DMS153 treated with DMSO at 0.1 percent for 48 hours (cell line): ENCODE measurements around the gene VDAC2.
"Not testable (repeated sequence)": the region's sequence is repeated elsewhere in the genome, so short reads cannot be mapped to it uniquely, and the experiment has no call there.

ENCODE experiments used
- DNase-seq: peaks from one replicate; lab custom pipeline; 2025; ENCODE audit not compliant: unreplicated experiment; lab: John Stamatoyannopoulos, UW

VDAC2 gene

DNA sequence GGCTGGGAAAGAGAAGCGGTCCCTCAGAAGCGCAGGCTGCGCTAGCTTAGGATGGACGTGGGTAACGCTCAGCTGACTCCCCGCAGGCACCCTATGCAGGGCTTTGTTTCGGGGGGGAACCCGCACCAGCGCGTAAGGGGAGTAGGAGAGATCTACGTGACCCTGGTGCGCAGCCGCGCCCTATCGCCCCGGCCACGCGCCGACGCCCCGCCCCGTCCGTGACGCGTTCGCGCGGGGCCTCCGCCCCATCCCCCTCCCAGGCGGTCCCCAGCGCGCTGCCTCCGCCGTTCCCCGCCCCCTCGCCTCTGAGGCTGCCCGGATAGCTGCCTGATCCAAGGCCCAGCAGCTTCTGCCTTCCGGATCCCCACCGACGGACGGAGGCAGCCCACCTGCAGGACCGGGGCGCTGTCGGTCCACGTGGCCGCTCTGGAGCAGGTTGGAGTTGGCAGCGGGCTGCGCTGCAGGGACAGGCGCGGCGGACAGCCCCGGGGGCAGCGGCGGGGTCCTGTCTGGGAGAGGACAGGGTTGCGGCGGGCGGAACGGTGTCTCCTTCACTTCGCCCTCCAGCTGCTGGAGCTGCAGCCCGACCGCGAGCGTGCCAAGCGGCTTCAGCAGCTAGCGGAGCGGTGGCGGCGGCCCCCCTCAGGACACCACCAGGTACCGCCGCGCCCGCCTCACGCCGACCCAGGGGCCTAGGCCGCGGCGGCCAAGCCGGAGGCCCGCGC is at the start of gene VDAC2:
TSS of gene VDAC2 (plus strand) at position 515 of the 725 bp plus-strand sequence. CDS start 363 bp downstream, outside the sequence.
- DNase-seq: peak; percentile 88

DNA sequence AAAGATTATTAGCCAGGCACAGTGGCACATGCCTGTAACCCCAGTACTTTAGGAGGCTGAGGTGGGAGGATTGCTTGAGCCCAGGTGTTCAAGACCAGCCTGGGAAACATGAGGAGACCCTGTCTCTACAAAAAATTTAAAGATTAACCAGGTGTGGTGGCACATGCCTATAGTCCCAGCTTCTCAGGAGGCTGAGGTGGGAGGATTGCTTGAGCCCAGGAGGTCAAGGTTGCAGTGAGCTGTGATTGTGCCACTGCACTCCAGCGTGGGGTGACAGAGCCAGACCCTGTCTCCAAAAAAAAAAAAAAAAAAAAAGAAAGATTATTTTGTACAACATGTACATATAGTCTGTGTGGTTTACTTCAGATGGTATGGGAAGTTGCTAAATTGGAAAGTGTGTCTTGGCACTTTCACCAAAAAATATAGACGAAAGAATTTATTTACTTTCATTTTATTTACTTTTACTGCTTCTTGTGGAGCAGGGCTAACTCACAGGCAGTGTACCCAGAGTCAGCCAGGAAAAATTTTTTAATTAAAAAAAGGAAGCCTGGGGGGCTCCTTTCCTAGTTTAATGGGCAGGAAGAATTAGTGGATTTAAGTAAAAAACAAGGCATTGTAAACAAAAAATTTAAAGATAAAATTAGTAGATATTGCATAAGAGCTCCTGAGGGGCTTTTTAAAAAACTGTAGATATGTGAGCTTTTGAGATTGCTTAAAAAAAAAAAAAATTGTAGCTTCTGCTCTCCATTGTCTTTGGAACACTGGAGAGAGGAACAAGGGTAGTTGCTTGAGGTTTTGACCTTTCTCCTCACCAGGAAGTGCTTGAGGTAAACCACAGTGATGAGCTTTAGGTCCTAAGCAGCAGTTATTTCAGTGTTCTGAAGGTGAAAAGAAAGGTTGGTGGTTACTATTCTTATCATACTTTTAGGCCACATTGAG is 44.6 kb upstream of the VDAC2 start:
- no peak for DNase-seq

DNA sequence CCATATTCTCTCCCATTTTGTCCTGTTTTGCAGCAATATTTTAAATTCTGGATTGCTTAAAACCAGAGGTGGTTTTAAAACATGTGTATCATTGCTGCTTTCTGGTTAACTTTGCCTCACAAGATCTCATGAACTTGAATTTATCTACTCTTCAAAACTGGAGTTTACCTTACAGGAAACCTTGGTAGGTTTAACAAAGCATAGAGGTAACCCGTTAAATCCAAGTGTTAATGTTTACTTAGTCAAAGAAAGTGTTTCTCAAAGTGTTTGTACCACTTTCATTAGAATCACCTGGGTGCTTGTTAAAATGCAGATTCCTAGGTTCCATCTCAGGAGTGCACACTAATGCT is 44.0 kb upstream of the VDAC2 start:
- no peak for DNase-seq

DNA sequence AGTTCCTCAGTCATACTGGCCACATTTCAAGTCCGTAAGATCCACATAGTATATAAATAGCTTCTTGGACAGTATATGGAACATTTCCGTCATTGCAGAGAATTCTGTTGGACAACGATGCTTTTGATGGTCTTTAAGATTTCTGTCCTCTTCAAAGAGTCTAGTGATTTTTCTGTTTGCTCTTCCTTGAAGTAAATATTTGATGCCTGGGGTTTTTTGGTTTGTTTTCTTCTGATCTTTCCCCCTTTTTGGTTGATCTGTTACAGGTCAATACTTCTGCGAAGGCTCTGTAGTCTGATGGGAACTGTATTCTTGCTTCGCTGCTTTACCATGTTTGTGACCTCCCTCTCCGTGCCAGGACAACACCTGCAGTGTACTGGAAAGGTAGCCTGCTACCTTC is 42.3 kb upstream of the VDAC2 start:
- DNase-seq: no peak

DNA sequence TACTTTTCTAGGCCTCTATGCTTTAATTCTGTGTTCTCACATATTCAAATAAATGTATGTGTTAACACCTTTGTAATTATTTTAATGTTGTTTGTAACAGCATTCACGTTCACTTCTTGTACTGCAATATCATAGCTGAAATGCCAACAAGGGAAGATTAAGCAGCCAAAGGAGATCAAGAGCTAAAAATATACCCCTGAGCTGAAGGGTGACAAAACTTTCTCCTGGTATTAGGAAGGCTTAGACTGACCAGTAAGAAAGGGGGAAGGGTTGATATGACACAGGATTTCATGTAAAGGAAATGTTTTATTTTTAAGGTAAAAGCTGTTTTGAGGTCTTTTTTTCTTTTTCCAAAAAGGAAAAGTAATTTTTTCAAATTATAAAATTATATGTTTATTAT is 40.4 kb upstream of the VDAC2 start:
- no peak for DNase-seq

DNA sequence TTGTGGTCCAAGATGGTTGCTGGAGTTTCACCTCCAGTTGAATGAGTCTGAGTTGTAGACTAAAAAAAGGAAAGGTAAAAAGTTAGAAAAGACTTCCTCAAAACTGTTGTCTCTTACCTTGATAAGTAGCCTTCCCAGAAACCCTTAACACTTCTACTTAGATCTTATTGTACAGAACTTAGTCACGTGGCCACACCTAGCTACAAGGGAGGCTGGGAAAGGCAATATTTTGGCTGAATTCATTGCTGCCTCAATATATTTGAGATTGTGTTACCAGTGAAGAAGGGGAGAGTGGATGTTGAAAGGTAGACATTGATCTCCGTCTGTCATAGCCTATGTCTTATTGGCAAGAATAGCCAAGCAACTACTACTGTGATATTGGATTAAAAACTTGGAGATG is 35.5 kb upstream of the VDAC2 start:
- DNase-seq: no peak

GRCh38 chr10:75176046-75176445 is 34.5 kb upstream of the VDAC2 start:
- DNase-seq: no peak

- DNase-seq: no peak
Measured at GRCh38 chr10:75176736-75177135, 33.9 kb upstream of the VDAC2 start.

- DNase-seq: no peak
Measured at GRCh38 chr10:75179657-75180177, 30.9 kb upstream of the VDAC2 start.

GRCh38 chr10:75180592-75180991 is 30.0 kb upstream of the VDAC2 start:
- DNase-seq: no peak

DNA sequence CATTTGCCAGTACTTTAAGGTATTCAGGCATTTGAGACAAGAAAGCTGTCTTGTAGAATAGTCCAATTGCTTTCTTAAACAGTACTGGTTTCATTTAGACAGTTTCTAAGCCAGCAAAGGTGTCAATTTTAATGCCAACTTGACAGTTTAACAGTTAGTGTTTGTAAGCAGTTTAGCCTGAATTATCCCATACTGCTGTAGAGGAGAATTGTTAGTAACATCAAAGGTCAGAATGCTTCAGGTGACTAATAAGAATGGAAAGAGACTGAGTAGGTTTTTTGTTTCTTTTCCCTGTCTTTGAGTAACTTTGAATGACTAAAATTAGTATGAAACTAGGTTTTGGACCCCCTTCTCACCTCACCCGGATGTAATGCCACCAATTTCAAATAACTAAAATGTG is 29.5 kb upstream of the VDAC2 start:
- no peak for DNase-seq

DNA sequence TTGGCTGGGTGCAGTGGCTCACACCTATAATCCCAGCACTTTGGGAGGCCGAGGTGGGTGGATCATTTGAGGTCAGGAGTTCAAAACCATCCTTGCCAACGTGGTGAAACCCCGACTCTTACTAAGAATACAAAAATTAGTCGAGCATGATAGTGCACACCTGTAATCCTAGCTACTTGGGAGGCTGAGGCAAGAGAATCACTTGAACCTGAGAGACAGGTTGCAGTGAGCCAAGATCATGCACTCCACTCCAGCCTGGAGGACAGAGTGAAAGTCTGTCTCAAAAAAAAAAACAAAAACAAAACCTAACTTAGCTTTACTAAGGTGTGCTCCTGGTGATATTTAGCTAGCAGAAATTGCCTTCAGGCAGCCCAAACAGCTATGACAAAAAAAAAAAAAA is 24.3 kb upstream of the VDAC2 start:
- DNase-seq: no peak

GRCh38 chr10:75187961-75188426 is 22.6 kb upstream of the VDAC2 start:
- no peak for DNase-seq

DNA sequence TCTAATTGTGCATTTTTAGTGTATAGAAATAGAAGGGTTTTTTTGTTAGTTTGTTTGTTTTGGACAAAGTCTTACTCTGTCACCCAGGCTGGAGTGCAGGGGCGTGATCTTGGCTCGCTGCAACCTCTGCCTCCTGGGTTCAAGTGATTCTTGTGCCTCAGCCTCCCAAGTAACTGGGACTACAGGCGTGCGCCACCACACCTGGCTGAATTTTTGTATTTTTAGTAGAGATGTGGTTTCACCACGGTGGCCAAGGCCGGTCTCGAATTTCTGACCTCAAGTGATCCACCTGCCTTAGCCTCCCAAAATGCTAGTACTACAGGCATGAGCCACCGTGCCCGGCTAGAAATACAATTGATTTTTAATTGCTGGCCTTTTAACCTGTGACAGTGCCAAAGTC is 22.1 kb upstream of the VDAC2 start:
- not testable (repeated sequence) for DNase-seq

DNA sequence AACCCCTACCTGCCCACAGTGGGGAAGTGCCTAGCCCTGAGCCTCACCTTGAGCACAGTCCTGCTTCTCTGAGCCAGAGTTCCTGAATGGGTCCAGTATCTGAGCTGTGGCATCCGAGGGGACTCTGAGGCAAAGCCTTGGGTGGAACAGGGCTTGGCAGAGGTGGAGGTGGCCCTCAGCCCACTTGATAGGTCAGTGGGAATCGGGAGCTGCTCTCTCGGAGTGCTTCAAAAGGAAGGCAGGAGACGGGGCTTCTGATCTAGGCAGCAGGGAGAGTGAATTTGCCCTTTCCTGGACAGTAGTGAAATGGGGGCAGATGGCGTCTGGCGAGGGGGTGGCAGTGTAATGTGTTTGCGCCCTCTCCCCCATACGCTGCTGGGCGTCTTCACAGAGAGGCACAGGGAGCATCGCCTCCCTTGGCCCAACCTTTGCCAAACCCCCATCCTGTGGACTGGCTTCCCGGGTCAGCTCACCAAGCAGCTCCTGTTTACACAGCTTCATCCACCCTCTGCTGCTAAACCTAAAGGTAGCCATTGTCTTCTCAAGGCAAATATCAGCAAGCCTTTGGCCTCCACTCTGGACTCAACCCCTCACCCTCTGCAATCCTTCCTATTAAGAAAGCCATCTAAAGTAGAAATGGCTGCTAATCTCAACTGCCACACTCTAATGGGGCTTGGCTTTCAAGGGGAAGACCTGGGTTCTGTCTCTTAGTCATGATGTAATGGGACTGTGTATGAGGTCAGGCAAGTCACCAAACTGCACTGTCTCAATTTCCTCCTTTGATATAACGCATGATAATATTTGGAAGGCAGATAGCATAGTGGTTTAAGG is 21.1 kb upstream of the VDAC2 start:
- DNase-seq: no peak

DNA sequence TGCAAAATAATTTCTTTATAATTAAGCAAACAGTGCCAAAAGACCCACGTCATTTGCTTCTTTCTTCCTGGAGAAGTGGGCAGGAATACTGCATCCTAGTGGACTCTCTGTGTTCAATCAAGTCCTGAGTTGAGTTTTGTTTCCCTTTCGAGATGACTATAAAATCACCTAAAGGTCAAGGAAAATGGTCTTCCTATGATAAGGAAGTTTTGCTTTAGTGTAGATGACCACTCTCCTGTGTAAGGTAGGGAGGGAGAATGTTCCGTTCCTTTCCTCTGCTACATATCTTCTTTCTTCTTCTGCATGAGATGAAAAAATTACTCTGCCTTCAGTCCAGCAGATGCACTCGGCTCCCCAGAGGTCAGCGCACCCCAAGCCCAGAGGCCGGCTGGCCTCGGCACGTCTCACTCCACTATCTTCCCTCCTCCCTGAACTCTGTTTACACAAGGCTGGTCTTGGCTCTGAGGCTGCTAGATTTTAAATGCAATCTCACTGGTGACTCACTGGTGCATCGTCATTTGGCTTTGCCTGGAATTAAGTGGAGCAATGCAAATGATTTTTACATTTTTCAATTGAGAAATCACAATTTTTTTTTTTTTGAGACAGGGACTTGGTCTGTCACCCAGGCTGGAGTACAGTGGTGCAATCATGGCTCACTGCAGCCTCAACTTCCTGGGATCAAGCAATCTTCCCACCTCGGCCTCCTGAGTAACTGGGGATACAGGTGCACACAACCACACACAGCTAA is 18.6 kb upstream of the VDAC2 start:
- DNase-seq: no peak

DNA sequence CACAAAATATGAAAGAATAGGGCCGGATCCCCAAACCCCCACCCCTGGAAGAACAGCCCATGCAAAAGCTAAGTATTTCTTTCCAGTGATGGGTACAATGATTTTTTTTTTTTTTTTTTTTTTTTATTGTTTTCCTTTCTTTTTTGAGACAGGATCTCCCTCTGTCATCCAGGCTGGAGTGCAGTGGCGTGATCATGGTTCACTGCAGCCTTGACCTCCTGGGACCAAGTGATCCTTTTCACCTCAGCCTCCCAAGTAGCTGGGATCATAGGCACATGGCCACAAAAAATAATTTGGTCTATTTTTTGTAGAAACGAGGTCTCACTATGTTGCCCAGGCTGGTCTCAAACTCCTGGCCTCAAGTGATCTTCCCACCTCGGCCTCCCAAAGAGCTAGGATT is 16.0 kb upstream of the VDAC2 start:
- not testable (repeated sequence) for DNase-seq

- no peak for DNase-seq
Measured at GRCh38 chr10:75195035-75195763, 15.4 kb upstream of the VDAC2 start.

DNA sequence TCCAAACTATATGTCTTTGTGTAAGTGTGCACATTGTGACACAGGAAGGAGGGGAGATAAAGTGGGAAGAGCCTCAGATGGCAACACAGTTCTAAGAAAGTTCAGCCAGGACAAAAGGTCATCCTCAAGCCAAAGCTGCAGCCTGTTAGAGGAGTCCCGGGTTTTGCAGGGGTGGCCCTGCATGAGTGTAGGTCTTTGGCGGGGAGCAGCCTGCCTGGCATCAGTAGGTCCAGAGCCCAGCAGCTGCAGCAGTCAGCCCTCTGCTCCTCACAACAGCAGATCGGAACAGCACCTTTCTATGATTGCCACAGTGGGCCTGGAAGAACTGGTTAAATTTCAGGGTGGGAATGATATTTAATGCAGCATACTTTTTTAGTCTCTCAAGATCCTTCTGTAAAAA is 13.5 kb upstream of the VDAC2 start:
- no peak for DNase-seq

DNA sequence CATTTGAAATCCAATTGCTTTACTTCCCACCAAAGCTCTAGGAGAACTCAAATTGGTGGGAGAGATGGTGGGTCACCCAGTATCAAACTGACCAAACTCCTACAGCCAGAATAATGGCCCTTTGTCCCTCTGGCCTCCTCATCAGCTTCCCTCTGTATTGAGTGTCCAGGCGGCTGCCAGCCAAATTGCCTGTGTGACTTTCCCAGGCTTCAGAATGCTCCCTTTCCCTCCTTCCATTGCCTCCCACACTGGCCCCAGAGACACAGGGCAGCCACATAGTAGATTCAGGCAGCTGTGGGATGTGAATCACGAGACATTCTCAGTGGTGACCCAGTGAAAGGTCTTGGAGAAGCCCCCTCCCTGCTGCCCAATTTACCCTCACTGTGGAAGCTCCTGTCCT is 12.7 kb upstream of the VDAC2 start:
- DNase-seq: no peak
